HG03066 (cell line): Measurements from ENCODE around the gene BRCA2.

Source experiments
- ATAC-seq: cut with Tn5 transposase; IDR thresholded peaks from one replicate; pipeline ENCODE4 v1.9.1; 2021; ENCODE audit warnings: low read depth; ENCODE audit not compliant: unreplicated experiment

BRCA2 gene

DNA sequence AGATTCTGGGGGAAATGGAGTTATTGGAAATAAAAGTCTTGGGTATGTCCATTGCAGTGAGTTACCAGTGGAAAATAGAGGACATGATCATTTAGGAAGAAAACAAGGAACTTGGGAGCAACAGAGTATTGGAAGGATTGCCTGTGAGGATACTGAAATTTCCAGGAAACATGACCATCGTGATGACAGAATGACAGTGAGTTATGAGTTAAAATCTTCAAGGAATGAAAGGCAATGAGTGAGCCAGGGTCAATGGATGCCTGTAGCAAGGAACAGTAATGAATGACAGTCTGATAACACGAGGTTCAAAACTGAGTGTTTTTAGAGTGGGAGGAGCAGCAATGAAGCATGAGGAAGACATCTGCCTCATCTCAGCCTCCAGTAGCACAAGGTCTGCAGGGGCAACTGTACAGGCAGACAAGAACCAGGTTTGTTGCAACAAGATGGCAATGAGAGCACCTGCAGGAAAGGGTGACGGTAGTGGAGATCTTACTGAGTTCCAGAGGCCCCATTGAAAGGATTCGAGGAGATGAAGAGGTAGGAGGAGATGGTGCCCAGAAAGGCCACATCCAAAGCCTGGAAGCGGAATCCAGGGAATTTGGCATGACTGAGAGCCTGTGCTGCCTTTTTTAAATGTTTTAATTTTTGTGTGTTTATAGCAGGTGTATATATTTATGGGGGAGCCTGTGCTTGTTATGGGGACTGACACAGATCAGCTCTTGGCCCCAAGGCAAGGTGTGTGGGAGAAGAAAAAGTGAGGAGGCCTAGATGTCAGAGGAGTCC, 68.7 kb downstream of the BRCA2 start:
- ATAC-seq = no peak

GRCh38 chr13:32384702-32385101, 69.4 kb downstream of the BRCA2 start:
- ATAC-seq = no peak

- ATAC-seq = no peak
Measured at GRCh38 chr13:32385410-32385809, 70.1 kb downstream of the BRCA2 start.

GRCh38 chr13:32390048-32390447, 74.7 kb downstream of the BRCA2 start:
- ATAC-seq = no peak

DNA sequence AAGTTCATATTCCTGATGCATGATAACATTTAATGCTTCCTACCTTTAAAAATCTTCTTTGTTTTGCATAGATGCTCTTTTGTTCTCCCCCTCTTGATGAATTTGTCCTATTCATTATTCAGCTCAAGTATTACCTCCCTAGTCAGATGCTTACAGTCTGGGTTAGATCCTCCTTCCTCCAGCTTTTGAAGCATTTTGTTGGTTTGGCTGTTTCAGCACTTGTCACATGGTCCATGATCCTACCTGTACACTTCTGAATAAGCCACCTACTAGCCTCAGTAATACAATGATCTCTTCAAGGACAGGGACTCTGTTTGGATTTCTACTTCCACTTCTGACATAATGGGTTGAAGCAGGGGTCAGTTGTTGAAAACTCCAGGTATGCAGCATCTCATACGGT, 75.2 kb downstream of the BRCA2 start:
- no peak for ATAC-seq

DNA sequence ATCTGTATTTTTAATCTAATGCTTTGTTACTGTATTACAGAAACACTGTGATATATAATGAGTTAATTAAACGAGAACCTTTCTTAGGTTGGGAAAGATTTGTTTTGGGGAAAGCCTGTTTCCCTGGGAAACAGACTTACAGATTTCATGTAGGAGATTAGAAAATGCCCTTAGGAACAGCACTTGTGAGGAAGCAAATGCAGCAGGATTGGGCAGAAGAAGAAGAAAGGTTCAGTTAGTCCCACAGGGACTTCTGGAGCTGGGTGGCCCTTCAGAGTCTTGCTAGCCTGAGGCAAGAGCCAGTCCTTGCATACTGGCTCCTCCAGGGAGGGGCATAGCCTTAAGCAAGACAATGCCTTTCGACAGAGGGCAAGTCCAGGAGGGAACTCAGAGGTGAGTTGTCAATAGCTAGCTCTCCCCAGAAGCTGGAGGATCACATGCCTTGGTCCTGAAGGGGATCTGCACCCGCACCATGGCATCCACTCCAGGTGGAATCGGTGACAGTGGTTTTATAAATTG, 75.9 kb downstream of the BRCA2 start:
- no peak for ATAC-seq

DNA sequence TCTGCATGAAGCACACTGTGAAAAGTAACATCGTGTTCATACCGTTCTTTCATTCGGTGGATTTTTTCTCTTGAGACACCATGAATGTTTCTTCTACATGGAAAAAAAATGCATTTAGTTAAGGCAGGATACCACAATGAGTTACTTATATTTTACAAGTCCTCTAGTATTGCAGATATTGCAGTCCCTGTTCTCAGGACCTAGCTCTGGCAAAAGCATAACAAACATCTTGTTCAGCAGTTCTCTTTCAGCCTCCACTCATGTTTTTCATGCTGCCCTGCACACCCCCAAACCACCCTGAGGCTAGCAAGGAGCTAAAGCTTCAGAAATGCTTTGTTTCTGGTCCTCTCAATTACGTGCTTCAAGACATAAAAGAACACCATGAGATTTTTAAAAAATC, 87.8 kb downstream of the BRCA2 start:
- no peak for ATAC-seq

GRCh38 chr13:32407854-32408253, 92.5 kb downstream of the BRCA2 start:
- ATAC-seq = no peak

DNA sequence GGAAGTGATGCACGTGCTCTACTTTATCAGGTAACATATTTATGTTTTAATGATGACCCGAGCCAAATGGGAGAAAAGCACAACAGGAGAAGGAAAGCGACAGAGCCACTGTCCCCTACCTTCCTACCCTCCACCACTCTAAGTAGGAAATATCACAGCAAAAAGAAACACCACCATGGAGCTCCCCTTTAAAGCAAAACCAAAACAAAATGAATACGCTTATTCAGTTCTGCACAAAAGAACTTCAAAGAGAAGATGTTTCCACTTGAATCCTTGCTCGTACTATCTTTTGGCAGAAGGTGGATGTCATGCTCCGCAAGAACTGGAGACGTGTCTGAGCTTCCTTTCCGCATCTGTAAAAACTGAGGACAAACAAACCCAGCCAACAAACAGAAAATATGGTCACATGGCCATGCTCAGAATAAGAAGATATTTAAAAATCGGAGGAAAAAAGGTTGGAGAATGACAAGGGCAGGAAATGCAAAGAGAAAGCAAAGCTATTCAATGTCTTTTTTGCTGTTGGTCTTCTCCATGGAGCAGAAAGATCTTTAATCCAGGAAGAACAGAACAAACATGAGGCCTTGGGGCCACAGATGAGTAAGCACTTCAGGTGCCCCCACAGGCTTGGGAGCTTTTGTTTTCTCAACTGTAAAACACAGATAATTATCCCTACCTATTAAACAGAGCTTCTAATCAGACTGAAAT, 93.1 kb downstream of the BRCA2 start:
- no peak for ATAC-seq

GRCh38 chr13:32409001-32409313, 93.6 kb downstream of the BRCA2 start:
- no peak for ATAC-seq

DNA sequence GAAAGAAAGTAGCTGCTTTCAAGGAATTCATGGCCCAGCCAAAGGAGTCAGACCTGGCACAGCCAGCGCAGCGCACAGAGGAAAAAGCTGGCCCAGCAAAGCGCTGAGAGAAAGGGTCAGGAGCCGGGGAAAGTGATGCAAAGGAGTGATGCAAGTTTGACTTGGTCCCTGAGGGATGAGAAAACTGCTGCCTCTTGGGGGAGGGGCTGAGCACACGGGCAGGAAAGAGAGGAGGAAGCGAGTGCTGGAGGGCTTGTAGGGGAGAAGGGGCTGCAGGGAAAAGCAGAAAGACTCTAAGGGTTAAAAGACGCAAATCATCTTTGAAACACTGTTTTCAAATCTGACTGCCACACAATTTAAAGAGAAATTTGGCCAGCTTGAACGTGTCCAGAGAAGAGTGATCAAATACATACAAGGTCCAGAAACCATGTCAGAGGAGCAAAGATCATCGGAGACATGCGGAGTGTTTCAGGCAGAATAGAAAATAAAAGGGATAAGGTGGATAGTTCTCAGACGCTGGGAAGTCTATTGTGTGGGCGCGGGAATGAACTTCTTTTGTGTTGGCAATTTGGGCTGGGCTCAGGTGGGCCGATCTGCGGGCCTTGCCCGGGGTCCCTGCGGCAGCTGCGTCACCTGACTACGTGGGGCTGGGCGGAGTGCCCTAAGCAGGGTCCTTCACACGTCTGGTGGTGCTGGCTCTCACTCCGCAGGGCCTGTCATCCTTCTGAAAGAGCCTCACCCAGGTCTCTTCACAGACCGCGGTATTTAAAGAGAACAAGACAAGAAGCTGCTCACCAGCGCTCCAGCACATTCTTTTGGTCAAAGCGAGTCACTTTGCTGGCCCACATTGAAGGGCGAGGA, 94.5 kb downstream of the BRCA2 start:
- no peak for ATAC-seq

DNA sequence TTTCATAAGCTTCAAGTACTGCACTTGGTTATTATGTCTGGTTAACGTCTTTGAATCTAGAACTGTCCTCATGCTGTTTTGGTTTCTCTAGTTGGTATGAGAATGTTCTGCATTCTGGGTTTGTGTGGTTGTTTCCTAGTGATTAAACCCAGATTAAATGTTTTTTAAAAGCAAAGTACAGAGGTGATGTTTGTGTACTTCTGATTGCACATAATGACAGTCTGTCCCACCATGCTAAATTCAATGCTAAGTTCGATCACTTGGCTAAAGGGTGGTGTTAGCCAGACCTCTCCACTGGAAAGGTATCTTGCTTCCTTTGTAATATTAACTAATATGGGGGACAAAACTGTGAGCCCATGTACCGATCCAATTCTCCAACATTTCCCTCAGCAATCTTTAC, 98.0 kb downstream of the BRCA2 start:
- ATAC-seq = no peak

GRCh38 chr13:32414580-32414979, 99.3 kb downstream of the BRCA2 start:
- ATAC-seq = no peak

GRCh38 chr13:32415019-32415418, 99.7 kb downstream of the BRCA2 start:
- no peak for ATAC-seq

DNA sequence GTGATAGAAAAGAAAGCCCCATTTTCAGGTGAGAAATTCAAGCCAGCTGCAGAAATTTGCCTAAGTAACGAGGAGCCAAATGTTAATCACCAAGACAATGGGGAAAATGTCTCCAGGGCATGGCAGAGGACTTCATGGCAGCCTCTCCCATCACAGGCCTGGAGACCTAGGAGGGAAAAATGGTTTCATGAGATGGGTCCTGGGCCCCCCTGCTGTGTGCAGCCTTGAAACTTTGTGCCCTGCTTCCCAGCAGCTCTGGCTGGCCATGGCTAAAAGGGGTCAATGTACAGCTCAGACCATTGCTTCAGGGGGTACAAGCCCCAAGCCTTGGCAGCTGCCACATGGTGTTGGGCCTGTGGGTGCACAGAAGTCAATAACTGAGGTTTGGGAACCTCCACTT, 102.7 kb downstream of the BRCA2 start:
- no peak for ATAC-seq

GRCh38 chr13:32419862-32420261, 104.6 kb downstream of the BRCA2 start:
- ATAC-seq = no peak

DNA sequence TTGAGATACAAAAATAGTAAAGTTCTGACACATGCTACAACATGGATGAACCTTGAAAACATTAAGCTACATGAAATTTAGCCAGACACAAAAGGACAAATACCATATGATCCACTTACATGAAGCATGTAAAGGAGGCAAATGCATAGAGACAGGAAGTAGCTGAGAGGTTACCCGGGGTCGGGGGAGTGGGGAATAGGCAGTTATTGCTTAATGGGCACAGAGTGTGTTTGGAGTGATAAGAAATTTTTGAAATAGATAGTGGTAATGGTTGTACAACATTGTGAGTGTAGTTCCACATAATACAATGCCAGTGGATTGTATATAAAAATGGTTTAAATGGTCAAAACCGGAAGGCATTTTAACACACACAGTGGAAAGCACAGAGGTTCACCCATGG, 108.3 kb downstream of the BRCA2 start:
- no peak for ATAC-seq

DNA sequence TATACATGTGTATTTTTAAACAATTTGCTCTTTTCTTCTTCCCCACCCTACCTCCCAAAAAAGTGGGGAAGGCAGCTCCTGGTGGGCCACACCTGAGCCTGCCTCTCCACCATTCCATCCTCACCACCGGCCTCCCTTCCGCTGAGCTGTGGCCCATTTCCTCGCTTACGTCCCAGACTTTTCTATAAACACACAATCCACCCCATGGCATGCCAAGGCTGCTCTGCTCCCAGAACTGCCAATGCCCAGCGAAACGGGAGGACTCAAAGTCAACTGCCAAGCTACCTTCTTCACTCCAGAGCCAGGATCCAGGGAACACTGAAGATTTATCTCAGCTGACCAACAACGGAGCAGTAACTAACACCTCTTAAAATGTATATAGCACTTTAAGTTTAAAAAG, 109.8 kb downstream of the BRCA2 start:
- ATAC-seq = no peak

- ATAC-seq = peak; percentile 32
Measured at GRCh38 chr13:32426191-32426989, 111.1 kb downstream of the BRCA2 start.
